Stimulated activated CD4-positive, alpha-beta T cell treated with anti-CD3 and anti-CD28 coated beads, Interleukin-1b, Interleukin-23, amount 100 ng/mL, for 1 hour (primary cell): ENCODE results near the gene TYW1B.
"Not testable (repeated sequence)": the region's sequence is repeated elsewhere in the genome, so short reads cannot be mapped to it uniquely, and the experiment has no call there.

Experiments used
- DNase-seq, 2 donors: peaks; one replicate each; pipeline ENCODE4 v3.0.0-alpha.2; 2020; ENCODE audit warnings: low read depth in 2 of 2

TYW1B gene

GRCh38 chr7:72556733-72557132 lies 271.3 kb downstream of the TYW1B start:
- DNase-seq: not testable (repeated sequence)

- not testable (repeated sequence) for DNase-seq
Observed at GRCh38 chr7:72555238-72555637, 272.8 kb downstream of the TYW1B start.

DNA sequence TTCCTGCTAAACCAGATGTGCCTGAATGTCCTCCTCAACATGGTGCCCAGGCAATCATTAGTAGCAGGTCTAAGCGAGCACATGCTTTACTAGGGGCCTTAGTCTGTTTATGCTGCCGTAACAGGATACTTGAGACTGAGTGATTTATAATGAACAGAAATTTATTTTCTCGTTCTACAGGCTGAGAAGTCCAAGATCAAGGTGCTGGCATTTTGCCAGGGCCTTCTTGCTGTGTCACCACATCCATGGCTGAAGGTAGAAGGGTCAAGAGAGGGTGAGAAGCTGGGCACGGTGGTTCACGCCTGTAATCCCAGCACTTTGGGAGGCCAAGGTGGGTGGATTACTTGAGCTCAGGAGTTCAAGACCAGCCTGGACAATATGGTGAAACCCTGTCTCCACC lies 273.6 kb downstream of the TYW1B start:
- DNase-seq: not testable (repeated sequence)

DNA sequence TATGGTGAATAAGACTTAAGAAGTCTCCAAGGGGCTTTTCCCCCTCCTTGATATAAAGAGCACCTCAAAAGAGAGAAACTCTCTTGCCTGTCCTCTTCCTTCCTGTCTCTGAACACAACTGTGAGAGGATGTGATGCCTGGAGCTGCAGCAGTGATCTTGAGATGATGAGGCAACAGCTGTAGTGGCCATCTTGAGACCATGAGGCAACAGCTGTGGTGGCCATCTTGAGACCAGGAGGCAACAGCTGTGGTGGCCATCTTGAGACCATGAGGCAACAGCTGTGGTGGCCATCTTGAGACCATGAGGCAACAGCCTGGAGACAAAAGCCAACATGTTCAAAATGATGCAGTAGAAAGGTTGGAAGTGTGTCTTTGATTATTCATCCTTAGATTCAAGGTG lies 277.5 kb downstream of the TYW1B start:
- not testable (repeated sequence) for DNase-seq

DNA sequence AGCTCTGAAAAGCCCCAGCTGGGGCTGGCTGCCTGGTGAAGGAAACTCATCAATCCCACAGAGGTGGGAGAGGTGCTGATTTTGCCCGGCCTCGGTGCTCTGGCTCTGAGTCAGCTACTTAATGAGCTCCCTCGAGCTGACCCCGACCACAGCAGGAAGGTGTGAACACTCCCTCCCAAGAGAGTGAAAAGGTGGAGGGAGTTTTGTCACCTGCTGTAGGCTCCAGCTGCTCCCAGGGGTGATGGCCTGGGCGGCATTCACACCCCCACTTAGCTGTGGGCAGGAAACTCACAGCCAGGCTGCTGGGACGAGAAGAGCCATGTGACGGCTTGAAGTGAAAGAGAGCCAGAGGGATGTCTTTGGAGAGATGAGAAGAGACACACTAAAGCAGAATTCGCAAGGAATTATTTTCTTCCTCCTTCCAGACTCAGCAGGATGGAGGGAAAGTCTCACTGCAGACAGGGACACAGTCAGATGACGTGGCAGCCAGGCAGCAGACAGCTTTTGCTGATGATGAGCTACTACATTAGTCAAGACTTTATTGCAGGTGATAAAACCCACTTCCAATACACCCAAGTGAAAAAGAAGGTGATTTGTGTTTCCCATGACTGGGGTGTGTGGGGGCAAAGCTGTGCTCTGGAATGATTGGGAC lies 281.3 kb downstream of the TYW1B start:
- not testable (repeated sequence) for DNase-seq

GRCh38 chr7:72544531-72544930 lies 283.5 kb downstream of the TYW1B start:
- not testable (repeated sequence) for DNase-seq

DNA sequence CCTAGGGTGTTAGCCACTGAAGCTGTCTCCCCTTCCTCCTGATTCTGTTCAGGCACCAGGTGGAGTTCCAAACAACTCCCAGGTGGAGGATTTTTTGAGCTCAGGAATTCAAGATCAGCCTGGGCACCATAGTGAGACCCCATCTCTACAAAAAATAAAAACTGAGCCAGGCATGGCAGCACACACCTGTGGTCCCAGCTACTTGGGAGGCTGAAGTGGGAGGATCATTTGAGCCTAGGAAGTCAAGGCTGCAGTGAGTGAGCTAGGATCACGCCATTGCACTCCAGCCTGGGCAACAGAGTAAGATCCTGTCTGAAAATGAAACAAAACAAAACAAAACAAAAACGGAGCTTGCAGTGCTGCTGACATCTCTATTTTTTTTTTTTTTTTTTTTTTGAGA lies 287.1 kb downstream of the TYW1B start:
- DNase-seq: no peak

GRCh38 chr7:72540106-72540611 lies 287.8 kb downstream of the TYW1B start:
- DNase-seq: no peak

DNA sequence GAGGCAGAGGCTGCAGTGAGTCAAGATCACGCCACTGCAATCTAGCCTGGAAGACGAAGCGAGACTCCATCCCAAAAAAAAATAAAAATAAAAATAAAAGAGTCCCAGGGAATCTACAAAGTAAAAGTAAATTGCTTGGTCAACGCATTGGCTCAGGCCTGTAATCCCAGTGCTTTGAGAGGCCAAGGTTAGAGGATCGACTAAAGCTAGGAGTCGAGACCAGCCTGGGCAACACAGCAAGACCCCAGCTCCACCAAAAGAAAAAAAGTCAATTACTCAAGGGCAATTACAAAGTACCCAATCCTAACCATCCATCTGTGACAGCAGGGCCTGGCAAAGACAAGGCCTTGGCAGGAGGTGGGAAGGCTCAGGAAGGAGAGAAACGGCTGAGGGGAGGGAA lies 288.3 kb downstream of the TYW1B start:
- DNase-seq: no peak

DNA sequence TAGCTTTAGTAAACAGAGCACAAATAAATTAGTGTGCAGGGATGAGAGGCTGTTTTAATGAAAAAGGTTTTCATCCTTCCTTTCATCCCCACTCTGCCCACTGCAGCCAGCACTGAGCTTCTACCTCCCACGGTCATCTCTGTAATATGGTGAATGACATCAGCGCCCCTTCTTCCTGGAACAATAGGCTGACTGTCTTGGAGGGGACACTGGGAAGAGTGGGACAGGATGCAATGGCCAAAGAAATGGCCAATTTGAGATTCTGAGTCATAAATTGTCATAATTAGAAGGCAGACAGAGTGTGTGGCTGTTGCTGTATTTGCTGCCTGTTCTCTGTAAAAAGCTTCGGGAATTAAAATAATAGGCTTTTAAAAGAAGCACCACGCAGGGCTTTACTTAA lies 289.1 kb downstream of the TYW1B start:
- DNase-seq: no peak

- DNase-seq: no peak
Observed at GRCh38 chr7:72538147-72538546, 289.9 kb downstream of the TYW1B start.

DNA sequence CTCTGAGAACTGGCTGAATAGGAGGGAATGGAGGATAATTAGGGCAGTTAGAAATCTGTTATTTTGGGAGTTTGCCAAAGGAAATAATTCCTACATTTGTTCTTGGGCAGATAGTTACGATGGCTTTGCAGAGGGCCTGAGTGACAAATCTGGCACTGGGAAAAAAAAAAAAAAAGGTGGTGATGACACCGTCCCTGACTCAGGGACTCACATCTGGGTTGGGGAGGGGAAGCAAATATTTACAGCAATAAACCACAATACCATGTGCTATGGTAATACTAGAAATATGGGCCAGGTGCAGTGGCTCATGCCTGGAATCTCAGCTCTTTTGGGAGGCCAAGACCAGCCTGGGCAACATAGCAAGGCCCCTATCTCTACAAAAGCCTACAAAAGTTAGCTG lies 292.0 kb downstream of the TYW1B start:
- not testable (repeated sequence) for DNase-seq

- DNase-seq: not testable (repeated sequence)
Observed at GRCh38 chr7:72531048-72531447, 297.0 kb downstream of the TYW1B start.
